GM21576 (cell line): ENCODE results near the gene CCDC134.
A peak's percentile ranks its signal among the peaks of the same experiment; 100 is the strongest.

Experiments used
- ATAC-seq: cut with Tn5 transposase; IDR thresholded peaks from one replicate; pipeline ENCODE4 v1.9.1; 2021; ENCODE audit warnings: mild to moderate bottlenecking, moderate library complexity; ENCODE audit not compliant: unreplicated experiment

Gene CCDC134

DNA sequence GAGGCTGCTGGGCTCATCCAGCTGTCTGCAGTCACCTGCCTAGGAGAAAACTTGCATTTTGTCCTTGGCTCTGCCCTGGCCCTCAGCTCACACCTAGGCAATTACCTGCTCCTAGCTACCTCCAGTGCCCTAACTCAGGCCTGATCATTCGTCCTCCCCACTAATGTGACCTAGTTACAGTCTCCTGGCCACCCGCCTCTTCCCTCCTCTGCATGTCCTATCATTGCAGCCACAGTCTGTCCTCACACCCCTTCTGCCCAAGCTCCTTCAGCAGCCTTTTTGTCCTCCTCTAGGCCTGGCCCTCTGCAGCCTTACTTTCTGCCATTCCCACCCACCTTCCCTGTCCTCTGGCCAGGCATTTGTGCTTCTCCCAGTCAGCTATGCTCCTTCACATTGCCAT, 17.7 kb upstream of the CCDC134 start:
- no peak for ATAC-seq

DNA sequence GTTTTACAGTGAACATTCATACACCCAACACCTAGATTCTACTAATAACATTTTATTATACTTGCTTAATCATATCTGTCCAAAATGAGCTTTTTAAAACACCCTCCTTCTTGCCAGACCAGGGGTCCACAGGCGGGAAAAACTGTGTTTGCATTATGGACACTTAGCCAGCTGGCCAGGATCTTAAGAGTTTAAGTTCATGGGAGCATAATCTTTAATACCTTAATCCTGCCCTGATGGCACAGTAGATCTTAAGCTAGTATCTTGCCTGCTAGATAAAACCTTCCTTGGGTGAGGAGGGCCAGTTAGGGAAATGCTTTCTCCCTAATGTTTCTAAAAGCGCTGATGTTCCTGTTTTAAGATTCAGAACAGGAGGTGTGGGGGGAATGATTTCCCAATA, 13.1 kb upstream of the CCDC134 start:
- no peak for ATAC-seq

DNA sequence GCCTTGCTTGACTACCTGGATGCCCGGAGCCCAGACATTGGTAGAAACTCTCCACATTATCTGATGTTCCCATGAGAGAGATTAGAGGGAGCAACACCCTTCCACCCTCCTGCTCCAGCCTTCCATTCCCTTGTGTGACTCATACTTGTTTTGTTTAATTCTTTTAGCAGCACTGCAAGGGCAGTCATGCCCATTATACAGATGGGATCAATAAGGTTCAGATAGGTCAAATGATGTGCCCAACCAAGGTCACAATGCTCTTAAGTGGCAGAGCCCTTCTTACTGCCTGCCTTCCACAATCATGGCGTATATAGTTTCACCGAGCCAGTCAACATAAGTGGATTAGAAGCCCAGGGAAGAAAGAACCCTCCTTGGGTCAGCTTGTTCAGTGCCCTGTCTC, 6.6 kb upstream of the CCDC134 start:
- no peak for ATAC-seq

DNA sequence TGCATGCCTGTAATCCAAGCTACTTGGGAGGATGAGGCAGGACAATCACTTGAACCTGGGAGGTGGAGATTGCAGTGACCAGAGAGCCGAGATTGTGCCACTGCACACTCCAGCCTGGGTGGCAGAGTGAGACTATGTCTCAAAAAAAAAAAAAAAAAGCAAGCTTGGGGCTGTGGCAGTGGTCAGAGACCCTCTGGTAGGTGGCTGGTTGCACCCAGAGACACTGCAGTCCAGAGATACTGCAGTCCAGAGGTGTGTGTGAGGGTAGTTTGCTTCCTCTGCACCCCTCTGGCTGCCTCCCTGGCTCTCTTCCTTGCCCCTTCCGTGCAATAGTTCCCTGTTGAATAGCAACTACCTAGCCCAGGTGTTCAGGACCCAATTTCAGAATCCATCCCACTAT, 1.7 kb upstream of the CCDC134 start:
- no peak for ATAC-seq

DNA sequence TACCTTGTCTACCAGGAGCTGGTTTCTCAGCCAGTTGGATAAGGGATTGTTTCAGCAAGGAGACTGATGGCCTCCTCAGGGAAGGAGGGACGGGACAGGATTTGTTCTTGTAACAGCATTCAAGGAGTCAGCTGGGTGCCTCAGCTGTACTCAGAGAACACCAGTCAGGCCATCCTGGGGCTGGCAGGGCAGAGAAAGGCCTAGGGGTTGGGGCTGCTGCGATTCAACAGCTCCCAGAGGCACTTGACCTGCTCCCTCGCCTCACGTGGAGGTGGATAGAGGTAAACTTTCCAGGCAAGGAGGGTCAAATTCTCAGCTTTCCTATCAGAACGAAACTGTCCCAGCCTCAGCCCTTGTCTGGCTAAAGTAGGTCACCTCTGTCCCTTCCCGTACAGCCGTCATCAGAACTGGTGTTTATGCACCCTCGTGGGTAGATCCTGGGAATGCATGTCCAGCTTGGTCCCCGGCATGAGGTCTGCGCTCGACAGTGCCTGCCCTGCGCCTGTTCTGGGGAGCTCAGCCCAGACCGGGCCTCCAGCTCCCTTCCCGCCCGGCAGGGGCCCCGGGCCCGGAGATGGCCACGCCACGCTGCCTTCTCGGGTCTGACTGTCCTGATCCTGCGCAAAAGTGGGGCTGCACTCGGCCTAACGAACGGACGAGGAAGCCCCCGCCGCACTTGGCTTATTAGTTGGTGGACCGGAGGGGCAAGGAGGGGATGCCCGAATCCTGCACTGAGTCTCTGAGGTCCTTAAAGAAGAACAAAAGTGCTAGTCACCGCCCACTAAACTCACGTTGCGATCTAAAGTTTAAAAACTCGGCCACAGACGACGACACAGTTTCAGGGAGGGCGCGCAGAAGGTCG, 762 bp upstream of the CCDC134 start:
- peak; percentile 3 for ATAC-seq

DNA sequence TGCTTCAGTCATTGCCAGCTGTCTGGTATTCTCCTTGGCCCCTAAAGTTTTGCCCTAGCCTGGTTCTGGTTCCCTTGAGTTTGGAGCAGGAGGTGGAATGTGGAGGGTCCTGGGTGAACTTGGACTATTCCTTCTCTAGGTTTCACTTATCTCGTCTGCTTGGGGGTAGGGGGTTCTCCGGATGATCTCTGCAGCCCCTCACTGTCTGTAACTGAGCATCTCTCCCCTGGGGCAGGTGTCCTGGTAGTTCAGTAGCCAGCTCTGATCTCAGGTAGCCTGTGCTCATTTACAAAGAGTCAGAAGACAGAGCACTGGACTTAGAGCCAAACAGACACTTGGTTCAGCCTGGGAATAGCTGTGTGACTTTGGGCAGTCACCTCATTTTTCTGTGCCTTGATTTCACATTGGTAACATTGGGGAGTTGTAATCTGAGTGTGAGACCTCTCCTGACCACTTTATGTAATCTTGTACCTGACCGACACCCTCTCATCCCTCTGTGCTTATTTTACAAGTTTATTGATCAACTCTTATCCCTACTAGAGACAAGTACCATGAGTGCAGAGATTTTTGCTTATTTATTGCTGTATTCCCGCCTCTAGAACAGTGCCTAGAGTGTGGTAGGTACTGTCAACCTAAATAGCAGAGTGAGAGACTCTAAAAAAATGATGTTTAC, 804 bp downstream of the CCDC134 start:
- no peak for ATAC-seq

DNA sequence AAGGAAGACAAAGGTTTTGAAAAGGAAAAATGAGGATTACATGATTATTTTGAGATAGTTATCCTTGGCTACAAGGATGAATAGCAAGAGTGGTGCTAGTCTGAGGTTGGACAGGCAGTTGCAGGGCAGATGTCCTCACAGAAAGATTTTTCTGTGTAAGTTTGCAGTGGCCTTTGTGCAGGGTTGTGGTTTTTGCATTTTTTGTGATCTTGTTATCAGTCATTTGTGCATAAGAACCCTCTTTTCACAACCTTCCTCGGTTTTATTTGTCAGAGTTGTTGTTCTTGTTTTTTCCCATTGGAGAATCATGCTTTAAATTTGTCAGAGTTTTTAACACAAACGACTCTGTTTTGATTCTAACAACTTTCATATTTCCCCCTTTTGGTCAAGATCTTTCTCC, 1.4 kb downstream of the CCDC134 start:
- ATAC-seq, result no peak

DNA sequence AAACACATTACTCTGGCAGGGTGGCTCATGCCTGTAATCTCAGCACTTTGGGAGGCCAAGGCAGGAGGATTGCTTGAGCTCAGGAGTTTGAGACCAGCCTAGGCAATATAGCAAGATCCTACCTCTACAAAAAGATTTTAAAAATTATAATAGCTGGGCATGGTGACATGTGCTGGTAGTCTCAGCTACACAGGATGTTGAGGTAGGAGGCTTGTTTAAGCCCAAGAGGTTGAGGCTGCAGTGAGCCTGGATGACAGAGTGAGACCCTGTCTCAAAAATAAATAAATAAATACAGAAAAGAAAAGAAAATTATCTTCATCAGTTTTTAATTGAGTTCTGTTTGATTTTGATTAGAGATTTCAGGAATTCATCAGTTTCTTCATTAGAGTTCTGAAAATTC, 5.2 kb downstream of the CCDC134 start:
- no peak for ATAC-seq

DNA sequence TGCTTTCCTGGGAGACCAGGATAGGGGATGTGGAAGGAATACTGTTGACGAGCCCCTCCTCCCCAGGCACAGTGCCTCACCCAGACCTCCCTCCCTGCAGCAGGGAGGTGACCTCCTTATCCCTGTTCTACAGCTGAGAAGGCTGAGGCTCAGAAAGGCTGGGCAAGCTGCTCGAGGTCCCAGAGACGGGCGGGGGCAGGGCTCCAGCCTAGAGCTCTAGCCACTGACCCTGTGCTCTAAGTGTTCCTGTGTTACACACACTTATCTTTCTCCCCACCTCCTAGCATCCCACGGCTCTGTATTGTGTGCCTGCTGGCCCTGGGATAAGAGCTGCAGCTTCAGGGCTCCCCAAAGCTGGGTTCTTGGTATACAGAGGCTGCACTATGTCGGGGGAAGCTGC, 7.9 kb downstream of the CCDC134 start:
- ATAC-seq, result no peak

DNA sequence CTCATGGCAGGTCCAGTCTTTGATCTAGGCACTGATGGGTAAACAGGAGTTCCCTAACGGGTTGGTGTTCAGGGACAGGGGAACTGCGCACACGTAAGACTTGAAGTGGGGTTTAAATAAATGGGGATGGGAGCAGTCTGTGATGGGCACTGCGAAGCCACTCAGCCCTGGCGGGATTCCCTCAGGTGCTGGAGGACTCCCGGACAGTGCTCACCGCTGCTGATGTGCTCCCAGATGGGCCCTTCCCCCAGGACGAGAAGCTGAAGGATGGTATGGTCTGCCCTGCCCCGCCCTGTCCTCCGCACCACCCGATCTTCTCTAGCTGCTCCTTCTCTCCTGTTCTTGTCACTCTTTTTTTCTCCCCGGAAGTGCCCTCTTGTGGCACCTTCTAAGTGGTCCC, 9.5 kb downstream of the CCDC134 start:
- no peak for ATAC-seq

DNA sequence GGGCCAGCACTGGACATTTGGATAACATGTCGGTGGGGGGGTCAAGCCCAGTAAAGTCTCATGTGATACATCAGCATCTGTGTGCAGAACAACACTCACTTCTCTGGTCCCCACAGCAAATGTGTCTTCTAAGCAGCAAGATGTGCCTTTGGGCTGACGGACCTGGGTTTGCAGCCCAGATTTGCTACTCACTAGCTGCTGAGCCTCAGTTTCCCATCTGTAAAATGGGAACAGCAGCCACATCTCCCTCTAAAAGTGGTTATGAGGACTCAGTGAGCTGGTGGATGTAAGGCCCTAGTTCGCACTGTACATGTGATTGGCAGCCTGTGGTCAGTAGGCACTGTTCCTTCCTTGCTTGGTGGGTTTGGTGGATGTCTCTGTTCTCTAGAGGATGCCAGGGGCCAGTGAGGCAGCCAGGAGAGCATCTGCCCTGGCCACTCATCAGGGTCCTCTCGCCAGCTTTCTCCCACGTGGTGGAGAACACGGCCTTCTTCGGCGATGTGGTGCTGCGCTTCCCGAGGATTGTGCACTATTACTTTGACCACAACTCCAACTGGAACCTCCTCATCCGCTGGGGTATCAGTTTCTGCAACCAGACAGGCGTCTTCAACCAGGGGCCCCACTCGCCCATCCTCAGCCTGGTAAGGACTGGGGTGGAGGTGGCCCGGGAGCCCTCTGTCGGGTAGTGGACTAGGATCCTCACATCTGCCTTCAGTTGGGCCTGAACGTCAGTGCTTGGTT, 12.5 kb downstream of the CCDC134 start:
- no peak for ATAC-seq

DNA sequence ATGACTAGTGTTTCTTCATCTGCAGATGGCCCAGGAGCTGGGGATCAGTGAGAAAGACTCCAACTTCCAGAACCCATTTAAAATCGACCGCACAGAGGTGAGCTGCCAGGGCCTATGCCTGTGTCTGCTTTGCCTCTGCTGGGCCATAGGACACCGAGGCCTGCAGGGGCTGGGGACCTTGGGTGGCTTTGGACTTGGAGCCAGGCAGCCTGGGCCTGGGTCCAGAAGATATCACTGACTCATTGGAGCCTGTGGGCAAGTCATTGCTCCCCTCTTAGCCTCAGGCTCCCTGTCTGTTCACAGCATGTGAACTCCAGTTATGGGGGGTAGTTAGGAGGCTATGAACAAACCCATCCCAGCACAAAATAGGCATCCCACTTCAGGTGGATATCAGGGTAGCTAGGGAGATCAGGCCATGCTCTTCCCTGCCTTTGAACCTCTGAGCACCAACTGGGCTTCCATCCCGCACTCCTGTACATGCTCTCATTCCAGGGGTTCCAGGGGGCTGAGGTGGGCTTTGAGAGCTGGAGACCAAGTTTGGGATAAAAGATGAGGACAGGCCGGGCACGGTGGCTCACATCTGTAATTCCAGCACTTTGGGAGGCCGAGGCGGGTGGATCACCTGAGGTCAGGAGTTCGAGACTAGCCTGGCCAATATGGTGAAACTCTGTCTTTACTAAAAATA, 13.4 kb downstream of the CCDC134 start:
- ATAC-seq, result no peak

DNA sequence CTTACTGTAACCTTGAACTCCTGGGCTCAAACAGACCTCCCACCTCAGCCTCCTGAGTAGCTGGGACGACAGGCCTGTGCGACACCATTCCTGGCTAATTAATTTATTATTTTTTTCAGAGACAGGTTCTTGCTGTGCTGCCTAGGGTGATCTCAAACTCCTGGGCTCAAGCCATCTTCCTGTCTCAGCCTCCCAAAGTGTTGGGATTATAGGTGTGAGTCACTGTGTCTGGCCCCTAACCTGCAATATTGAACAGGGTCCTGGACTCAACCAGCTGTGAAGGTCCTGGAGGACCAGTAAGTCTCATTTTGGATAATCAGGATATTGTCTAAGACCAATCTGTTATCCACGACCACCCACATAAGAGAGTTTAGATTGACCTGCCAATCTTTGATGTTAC, 15.2 kb downstream of the CCDC134 start:
- no peak for ATAC-seq

DNA sequence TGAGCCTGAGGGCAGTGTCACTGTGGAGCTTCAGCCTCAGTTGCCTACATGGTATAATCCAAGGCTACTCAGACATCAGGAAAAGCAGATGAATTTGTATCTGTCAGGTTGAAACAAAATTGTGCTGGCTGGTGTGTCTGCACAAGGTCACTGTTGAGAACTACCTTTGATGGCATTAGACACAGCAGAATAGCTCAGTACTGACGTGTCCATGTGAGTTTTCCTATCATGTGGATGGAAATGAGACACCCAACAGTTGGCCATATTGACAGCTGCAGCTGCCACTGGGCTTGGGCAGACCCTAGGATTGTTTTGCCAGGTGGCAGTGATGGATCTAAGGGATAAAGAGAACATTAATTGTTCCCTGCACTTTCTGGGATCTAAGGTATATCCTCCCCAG, 15.8 kb downstream of the CCDC134 start:
- ATAC-seq, result no peak

DNA sequence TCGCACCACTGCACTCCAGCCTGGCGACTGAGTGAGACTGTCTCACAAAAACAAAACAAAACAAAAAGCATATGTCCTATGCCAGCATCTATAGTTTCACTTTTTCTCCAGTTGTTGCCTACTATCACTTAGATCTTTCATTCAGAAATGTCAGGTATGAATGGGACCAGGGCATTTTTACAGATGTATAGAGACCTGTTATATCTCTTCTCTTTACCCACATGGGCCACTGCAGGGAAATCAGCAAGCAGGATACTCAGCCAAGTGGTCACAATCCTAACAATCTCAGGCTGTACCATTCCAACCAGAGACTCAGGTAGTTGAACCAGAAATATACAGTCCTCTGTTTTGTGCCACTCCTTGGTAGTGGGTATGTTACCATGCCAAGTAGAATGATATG, 16.4 kb downstream of the CCDC134 start:
- ATAC-seq, result no peak

DNA sequence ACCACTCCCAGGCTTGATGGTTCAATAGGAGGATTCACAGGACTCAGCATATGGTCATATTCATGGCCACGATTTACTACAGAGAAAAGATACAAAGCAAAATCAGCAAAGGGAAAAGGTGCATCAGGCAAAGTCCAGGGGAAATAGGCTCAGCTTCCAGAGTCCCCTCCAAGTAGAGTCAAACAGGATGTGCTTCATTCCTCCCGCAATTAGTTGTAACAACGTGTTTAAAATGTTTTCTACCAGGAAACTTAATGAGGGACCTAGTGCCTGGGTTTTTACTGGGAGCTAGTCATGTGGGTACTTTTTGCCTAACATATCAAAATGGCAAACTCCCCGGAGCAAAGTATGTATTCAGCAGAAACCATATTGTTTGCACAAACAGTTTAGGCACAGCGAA, 17.5 kb downstream of the CCDC134 start:
- no peak for ATAC-seq

DNA sequence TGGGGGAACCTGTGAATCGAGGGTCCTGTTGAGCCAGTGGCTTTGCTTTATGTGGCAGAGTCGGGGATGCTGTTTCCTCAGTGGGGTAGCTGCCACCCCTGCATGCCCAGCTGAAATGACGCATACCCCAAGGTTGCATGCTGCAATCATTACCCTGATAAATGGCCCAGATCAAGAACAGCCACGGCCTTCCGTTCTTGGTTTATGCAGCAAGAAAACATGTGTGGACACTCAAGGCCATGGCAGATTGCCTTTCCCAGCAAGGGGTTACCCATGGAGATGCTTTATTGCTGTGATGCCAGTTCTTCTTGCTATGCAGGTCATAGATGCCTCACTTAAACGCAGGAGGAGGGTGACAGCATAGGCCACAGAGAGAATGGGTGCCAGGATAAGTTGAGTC, 18.1 kb downstream of the CCDC134 start:
- no peak for ATAC-seq

DNA sequence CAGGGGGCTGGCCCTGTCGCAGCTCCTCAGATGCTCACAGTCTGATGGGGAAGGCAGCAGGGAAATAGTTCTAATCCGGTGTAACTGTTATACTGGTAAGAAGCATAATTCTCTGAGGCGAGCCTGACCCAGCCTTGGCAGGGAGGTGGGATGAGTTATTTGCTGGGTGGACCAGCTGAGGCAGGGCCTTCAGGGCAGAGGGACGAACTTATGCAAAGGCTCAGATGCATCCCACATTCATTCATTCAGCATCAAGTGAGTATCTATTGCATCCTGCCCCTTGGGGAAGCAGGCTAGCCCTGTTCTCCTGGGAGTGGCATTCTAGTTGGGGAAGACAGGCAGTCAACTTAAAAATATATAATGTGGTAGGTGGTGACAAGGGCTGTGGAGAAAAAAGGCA, 18.8 kb downstream of the CCDC134 start:
- ATAC-seq, result no peak

DNA sequence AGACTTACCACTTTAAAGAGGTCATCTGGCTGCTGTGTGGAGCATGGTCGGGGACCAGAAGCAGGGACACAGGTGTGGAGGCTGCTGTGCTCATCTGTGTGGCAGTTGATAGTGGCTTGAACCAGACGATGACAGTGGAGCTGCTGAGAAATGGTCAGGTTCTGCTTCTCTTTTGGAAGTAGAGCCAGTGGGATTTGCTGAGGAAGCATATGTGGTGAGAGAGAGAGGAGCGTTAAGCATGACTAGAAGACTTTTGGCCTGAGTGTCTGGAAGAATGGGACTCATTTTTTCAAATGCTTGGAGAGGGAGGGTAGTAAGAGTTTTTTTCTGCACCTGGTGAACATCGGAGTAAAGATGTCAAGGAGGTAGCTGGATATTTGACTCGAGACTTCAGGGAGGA, 20.0 kb downstream of the CCDC134 start:
- no peak for ATAC-seq

DNA sequence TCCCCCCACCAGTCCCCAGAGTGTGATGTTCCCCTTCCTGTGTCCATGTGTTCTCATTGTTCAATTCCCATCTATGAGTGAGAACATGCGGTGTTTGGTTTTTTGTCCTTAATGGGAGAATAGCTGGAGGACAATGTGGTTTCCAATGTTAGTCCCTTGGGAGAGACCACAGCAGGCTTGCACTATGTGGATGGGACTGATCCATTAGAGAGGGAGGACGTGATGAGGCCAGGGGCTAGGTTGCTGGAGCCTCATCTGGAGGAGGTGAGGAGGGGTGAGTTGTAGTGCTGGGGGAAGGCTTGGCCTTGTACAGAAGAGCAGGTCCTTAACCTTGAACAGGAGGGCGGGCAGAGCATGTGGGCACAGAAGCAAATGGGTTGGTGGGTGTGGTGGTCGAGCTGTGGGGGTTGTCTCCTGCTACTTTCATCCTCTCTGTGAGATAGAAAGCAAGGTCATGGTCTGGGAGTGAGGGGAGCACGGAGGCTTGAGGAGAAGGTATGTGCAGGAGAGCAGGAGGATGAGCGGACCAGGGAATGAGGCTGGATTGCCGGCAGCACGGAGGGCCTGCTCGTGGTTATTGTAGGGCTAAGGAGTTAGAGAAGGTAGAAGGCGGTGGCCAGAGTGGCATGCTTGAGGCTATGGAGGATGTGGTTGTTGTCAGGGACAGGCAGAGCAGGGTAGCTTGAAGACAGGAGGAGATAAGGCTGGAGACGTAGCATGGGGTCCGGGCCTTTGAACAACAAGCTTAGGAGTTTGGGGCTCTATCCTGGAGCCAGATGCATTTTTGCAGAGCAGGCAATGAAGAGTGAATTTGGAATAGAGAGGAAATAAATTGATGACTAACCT, 21.2 kb downstream of the CCDC134 start:
- no peak for ATAC-seq
